GM12878 (cell line): Measurements from ENCODE around the gene NOP9. TPM values are rescaled to one million over a fixed set of nuclear protein-coding genes. Genes with fewer than 3 reads are reported as not detected.

ENCODE experiments used
- ATAC-seq: fragments of 200-7000 bp; cut with Tn5 transposase; 3 replicates; pipeline ENCODE4 v1.9.1; 2020; ENCODE audit warnings: mild to moderate bottlenecking, moderate library complexity
- BruUV-seq: library from RNA; stranded (reverse); fragments of 400-500 nt; replicated peaks from 2 replicates; lab custom pipeline; 2021; lab: Mats Ljungman, UMichigan
- CTCF ChIA-PET: fragments of 300-600 bp; sonication (Branson Sonifier 250); formaldehyde crosslinking; extraction: SDS; loops from one replicate; lab custom pipeline; 2021; ENCODE audit warnings: inconsistent platforms; lab: Yijun Ruan, JAX
- POLR2A ChIA-PET: fragments of 350-600 bp; formaldehyde crosslinking; extraction: SDS; loops from one replicate; lab custom pipeline; 2021; ENCODE audit warnings: inconsistent platforms; lab: Charles Lee
- RAD21 ChIA-PET: fragments of 300-600 bp; sonication (Branson Sonifier 250); formaldehyde crosslinking; loops from one replicate; lab custom pipeline; 2023; ENCODE audit warnings: antibody characterized with exemption; ENCODE audit not compliant: unreplicated experiment; lab: Charles Lee
- SMC1A ChIA-PET: fragments of 300-600 bp; sonication (Branson Sonifier 250); formaldehyde crosslinking; loops from one replicate; lab custom pipeline; 2023; ENCODE audit not compliant: unreplicated experiment, uncharacterized antibody; lab: Charles Lee
- DNase-seq: peaks from one replicate; pipeline ENCODE4 v3.0.0-alpha.2; 2011; ENCODE audit warnings: low read depth, low spot score
- FAIRE-seq: peaks from 3 replicates; lab custom pipeline; 2011; peaks lifted over from hg19 to GRCh38; lab: Jason Lieb, UNC
- H2AFZ ChIP-seq: 2 replicates; pipeline ENCODE4 v1.6.0; 2011; ENCODE audit warnings: low read depth, low read length, control low read depth; ENCODE audit not compliant: control insufficient read depth
- H3K27ac ChIP-seq: 2 replicates; pipeline ENCODE4 v1.5.1; 2011; ENCODE audit warnings: control low read depth; ENCODE audit not compliant: control insufficient read depth, insufficient read depth
- H3K27me3 ChIP-seq, 2 experiments: replicated peaks in 1 of 2; 2 replicates each; pipeline versions ENCODE4 v1.6.0 to v1.6.1; 2011; ENCODE audit warnings: low read length in 1 of 2; ENCODE audit not compliant: control insufficient read depth in 2 of 2, insufficient read depth in 2 of 2
- H3K36me3 ChIP-seq, 2 experiments: 2 replicates each; pipeline ENCODE4 v1.5.1; 2011; ENCODE audit warnings: low read length in 1 of 2; ENCODE audit not compliant: control insufficient read depth in 2 of 2, insufficient read depth in 2 of 2
- H3K4me1 ChIP-seq: 2 replicates; pipeline ENCODE4 v1.6.1; 2011; ENCODE audit warnings: mild to moderate bottlenecking, low read length, moderate library complexity, mixed read lengths; ENCODE audit not compliant: control insufficient read depth, insufficient read depth
- H3K4me2 ChIP-seq: 2 replicates; pipeline ENCODE4 v1.6.0; 2011; ENCODE audit warnings: control low read depth; ENCODE audit not compliant: control insufficient read depth, insufficient read depth
- H3K4me3 ChIP-seq: fragments of 200-600 bp; sonication (generic); 2 replicates; pipeline ENCODE4 v1.5.1; 2016
- H3K79me2 ChIP-seq: 2 replicates; pipeline ENCODE4 v1.6.0; 2011; ENCODE audit warnings: low read length; ENCODE audit not compliant: control insufficient read depth, insufficient read depth
- H3K9ac ChIP-seq: 2 replicates; pipeline ENCODE4 v1.8.0; 2011; ENCODE audit warnings: low read length, control low read depth, mixed read lengths; ENCODE audit not compliant: control insufficient read depth, insufficient read depth
- H3K9me3 ChIP-seq: replicated peaks from 3 replicates; pipeline ENCODE4 v1.5.1; 2011; ENCODE audit warnings: mild to moderate bottlenecking, low read length; ENCODE audit not compliant: control insufficient read depth, insufficient read depth
- H4K20me1 ChIP-seq: 2 replicates; pipeline ENCODE4 v1.6.0; 2011; ENCODE audit not compliant: control insufficient read depth, insufficient read depth
- ASH2L ChIP-seq: fragments of 300-600, 200-600 bp; sonication (generic); IDR thresholded peaks from 2 replicates; pipeline ENCODE4 v1.6.1; 2017; ENCODE audit warnings: low read depth, mild to moderate bottlenecking, borderline replicate concordance
- CREB1 ChIP-seq: IDR thresholded peaks from 2 replicates; pipeline ENCODE4 v1.6.1; 2012; ENCODE audit warnings: low read depth, mild to moderate bottlenecking, inconsistent platforms
- IKZF2 ChIP-seq, 2 experiments: fragments of 450-650 bp; IDR thresholded peaks; 2 replicates each; pipeline ENCODE4 v1.6.1; 2017; ENCODE audit warnings: mild to moderate bottlenecking in 2 of 2, moderate library complexity in 2 of 2
- NR2C2 ChIP-seq: IDR thresholded peaks from 2 replicates; pipeline ENCODE4 v1.6.1; 2011; ENCODE audit warnings: borderline replicate concordance, low read depth; ENCODE audit not compliant: control insufficient read depth, insufficient read length
- POLR2A ChIP-seq: IDR thresholded peaks from 2 replicates; pipeline ENCODE4 v1.6.1; 2011; ENCODE audit warnings: low read depth, mild to moderate bottlenecking, low read length
- RCOR1 ChIP-seq: conservative IDR thresholded peaks from 2 replicates; pipeline ENCODE4 v1.6.1; 2012; ENCODE audit warnings: low read depth, low read length, improper control_type of control experiment
- ZNF622 ChIP-seq: fragments of 450-650 bp; IDR thresholded peaks from 2 replicates; pipeline ENCODE4 v1.6.1; 2017; ENCODE audit warnings: mild to moderate bottlenecking, inconsistent platforms
- WGBS: methylation state at CpG from one replicate; pipeline ENCODE4 v1.1.6; 2016; ENCODE audit warnings: low lambda C conversion rate; ENCODE audit not compliant: insufficient replicate concordance, insufficient coverage; ENCODE audit errors: missing lambda C conversion rate; 5-methylcytosine and 5-hydroxymethylcytosine counted together
- in situ Hi-C: fragments of 300-500 bp; cut with MboI; formaldehyde crosslinking; loops from 9 replicates; pipeline ENCODE4 v1.14.3; 2018; ENCODE audit warnings: mixed read lengths
- intact Hi-C: fragments of 100-400 bp; cut with micrococcal nuclease; formaldehyde crosslinking; loops from one replicate; pipeline ENCODE4 v1.14.2; 2022; ENCODE audit not compliant: unreplicated experiment
- polyA plus RNA-seq, 11 experiments: library from polyadenylated mRNA; depleted of rRNA in 4 of 11; unstranded in 6 of 11; stranded (reverse) in 5 of 11; fragments of >200 nt; fragmentation: Nextera tagmentation in 4 of 11; fragmentation: Illumina TruSeq in 1 of 11; extraction: Ambion mirVana in 4 of 11; extraction: Trizol in 1 of 11; gene quantifications; 1 replicate in 1 of 11; 2 replicates in 10 of 11; pipeline versions ENCODE4 v1.2.1 to v1.2.3, GENCODE V29; 2011 to 2016; ENCODE audit warnings: inconsistent platforms in 2 of 11, missing spikeins in 2 of 11, low read depth in 1 of 11
- total RNA-seq, 4 experiments: library from RNA; depleted of rRNA in 3 of 4; stranded (reverse); fragments of >200 nt in 3 of 4; fragmentation: Illumina TruSeq in 1 of 4; extraction: Trizol in 1 of 4; gene quantifications; 2 replicates each; pipeline versions ENCODE4 v1.2.1 to v1.2.3, GENCODE V29; 2013 to 2021

The NOP9 gene
- total and polyA plus RNA-seq, 10 of the 15 experiments (the other 5 are each of a cell fraction or from before 2014, with no cell fraction given): 2.4 to 43.9 (median 20.3) TPM

GRCh38 chr14:24264298-24264697 lies 35.4 kb upstream of the NOP9 start:
- CTCF ChIA-PET: interaction anchor here (0.9 to 1.4 kb wide), 2 partner anchors 16 to 44 kb away, joined by 3 read pairs; partner anchors contain the start of gene CIDEB
- no peaks in the 10 kb centered on the region for H4K20me1 ChIP-seq
- FAIRE-seq: no peak
- ATAC-seq: no peak
- DNase-seq: no peak
- TF ChIP-seq CREB1 (no peak), NR2C2 (no peak), ASH2L (no peak), RCOR1 (no peak), ZNF622 (no peak), IKZF2 (IDR thresholded peaks at IDR 0.05) (no peak), POLR2A (0 out of 2 replicates have a peak, but pooled peaks have one; percentile 15)
- TF ChIP-seq, all 136 proteins: peak for 1
- no peaks in the 10 kb centered on the region for H3K9me3 ChIP-seq
- no peaks in the 10 kb centered on the region for H3K79me2 ChIP-seq
- H3K36me3 ChIP-seq: peaks cover 3 to 11% of the 10 kb centered on the region in 2 experiments; a peak in 3 of 4 replicates
- H3K9ac ChIP-seq: no peak overlapping the region
- no peak overlapping the region for H3K4me2 ChIP-seq
- POLR2A ChIA-PET: no interaction called here
- no peak overlapping the region for H2AFZ ChIP-seq
- no TSS peak for BruUV-seq
- intact Hi-C loops: no loop called here
- SMC1A ChIA-PET: interaction anchor here (2.8 kb wide), 1 partner anchor 18 kb away, joined by 14 read pairs; no protein-coding TSS in a partner anchor
- RAD21 ChIA-PET: no interaction called here
- no peaks in the 10 kb centered on the region for H3K27me3 ChIP-seq
- WGBS: 78% methylated on average over 6 of the region's 6 CpGs
- in situ Hi-C loops: no loop called here
- no peak overlapping the region for H3K27ac ChIP-seq
- H3K4me1 ChIP-seq: no peaks in the 10 kb centered on the region
- H3K4me3 ChIP-seq: no peak overlapping the region
